RWPE1 (cell line): ENCODE data around the gene IRS2.

Experiments used
- CTCF ChIA-PET: fragments of 350-600 bp; sonication (Branson Sonifier 250); formaldehyde crosslinking; extraction: SDS; loops from one replicate; lab custom pipeline; 2021; lab: Yijun Ruan, JAX
- POLR2A ChIA-PET: fragments of 400-600 bp; formaldehyde crosslinking; extraction: SDS; loops from one replicate; lab custom pipeline; 2020; ENCODE audit warnings: antibody characterized with exemption; ENCODE audit not compliant: low non-redundant PET; lab: Yijun Ruan, JAX
- DNase-seq: peaks from one replicate; pipeline ENCODE4 v3.0.0; 2012; ENCODE audit warnings: low spot score
- H3K27ac ChIP-seq: fragments of 450-650 bp; 2 replicates; pipeline ENCODE4 v1.5.1; 2017
- TF ChIP-seq, protein P1 (sequence below): fragments of 450-650 bp; conservative IDR thresholded peaks from 2 replicates; pipeline ENCODE4 v1.5.1; 2017; ENCODE audit warnings: low read depth, mild to moderate bottlenecking

The IRS2 gene

DNA sequence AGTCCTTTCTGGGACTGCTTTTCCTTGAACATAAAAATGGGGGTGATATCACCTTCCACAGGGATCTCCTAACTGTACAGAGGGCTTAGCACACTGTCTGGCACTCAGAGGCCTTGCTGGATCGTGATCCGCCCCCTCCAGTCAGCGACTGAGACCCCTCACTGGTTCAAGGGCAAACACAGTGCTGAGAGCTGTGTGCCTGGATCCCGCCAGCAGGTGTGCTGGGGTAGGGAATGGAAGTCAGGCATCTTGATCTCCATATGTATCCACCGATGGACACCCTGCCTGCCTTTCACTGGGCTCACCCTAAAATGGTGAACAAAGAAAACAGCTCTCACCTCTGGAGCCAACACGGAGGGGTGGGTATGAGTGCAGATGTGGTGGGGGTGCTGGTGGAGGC, 64.3 kb downstream of the IRS2 start:
- TF ChIP-seq, protein P1, sequence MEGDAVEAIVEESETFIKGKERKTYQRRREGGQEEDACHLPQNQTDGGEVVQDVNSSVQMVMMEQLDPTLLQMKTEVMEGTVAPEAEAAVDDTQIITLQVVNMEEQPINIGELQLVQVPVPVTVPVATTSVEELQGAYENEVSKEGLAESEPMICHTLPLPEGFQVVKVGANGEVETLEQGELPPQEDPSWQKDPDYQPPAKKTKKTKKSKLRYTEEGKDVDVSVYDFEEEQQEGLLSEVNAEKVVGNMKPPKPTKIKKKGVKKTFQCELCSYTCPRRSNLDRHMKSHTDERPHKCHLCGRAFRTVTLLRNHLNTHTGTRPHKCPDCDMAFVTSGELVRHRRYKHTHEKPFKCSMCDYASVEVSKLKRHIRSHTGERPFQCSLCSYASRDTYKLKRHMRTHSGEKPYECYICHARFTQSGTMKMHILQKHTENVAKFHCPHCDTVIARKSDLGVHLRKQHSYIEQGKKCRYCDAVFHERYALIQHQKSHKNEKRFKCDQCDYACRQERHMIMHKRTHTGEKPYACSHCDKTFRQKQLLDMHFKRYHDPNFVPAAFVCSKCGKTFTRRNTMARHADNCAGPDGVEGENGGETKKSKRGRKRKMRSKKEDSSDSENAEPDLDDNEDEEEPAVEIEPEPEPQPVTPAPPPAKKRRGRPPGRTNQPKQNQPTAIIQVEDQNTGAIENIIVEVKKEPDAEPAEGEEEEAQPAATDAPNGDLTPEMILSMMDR: no peak
- H3K27ac ChIP-seq: no peak overlapping the region
- no peak for DNase-seq
- ChIA-PET CTCF (no interaction called here), POLR2A (interaction anchor here (0.7 kb wide), 1 partner anchor 17 kb away, joined by 3 read pairs; no protein-coding TSS in a partner anchor)

DNA sequence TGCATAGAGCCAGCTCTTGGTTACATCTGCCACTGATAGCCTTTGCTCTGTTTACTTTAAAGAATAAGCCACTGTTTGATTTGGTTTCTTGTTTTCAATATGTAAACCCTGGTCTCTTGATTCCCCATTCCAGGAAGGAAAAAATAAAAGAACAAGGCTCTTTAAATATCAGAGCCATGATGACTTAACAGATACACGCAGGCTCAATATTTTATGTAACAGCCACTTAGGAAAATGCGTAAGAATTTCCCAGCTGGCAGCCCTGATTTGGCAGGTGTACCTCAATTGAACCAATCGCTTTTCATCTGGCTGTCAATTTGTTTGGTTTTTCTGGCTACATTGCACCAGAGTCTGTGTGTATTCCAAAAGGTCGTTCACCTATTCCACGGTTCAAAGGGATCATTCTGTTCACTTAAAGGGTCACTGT, 65.6 kb downstream of the IRS2 start:
- ChIA-PET CTCF (no interaction called here), POLR2A (no interaction called here)
- TF ChIP-seq, protein P1: no peak
- H3K27ac ChIP-seq: no peak overlapping the region
- DNase-seq: no peak

DNA sequence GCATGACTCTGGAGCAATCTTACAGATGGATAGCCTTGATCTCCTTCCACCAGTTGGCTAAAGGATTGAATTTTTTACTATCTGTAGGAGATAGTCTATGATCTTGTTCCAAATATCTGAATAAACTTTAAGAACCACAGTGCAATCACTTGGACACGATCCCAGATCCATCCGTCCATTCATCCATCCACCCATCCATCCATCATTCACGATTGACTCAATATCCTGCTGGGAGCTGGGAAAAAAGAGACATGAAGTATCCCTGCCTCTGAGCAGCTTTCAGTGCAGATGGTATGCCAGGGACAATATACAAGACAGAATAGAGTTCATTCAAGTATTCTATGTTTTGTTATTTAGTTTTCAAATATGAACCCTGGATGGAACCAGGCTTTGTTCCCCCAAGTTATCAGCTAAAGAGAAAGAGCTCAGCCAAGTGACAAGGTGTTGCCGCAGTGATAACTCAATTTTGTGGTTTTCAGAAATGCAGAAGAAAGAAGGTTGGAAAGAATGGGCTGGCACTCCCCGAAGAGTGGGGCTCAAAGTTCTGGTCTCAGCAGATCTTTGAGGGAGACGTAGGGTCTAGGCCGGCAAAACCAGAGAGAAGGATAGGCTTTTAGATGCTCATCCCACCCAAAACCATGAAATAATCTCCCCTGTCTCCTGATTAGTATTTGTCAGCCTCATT, 66.3 kb downstream of the IRS2 start:
- DNase-seq: no peak

DNA sequence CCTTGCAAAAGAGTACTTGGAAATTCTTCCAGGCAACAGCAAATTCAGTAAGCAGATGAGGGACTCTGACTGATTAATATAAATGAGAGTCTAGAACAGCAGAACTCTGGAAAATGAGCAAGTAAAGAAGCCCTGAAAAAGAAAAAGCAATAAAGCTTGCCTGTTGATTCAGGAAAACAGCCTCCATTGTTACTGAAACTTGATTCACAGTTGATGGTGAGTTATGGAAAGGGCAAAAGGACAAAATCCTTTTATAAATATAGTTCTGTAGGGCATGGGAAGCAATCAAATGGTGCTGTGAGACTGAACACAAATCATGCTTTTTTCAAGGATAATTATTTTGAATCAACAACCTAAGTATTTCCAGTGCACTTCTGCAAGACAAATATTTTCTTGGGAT, 67.7 kb downstream of the IRS2 start:
- ChIA-PET CTCF (interaction anchor here (1.0 kb wide), 1 partner anchor 10 kb away, joined by 3 read pairs; no protein-coding TSS in a partner anchor), POLR2A (no interaction called here)
- no peak overlapping the region for H3K27ac ChIP-seq
- TF ChIP-seq, protein P1: no peak
- no peak for DNase-seq

More for the DNA sequence above, 66.3 kb downstream of the IRS2 start:
- TF ChIP-seq, protein P1: no peak
- POLR2A ChIA-PET: no interaction called here
- CTCF ChIA-PET: interaction anchor here (0.8 kb wide), 1 partner anchor 13 kb away, joined by 3 read pairs; no protein-coding TSS in a partner anchor
- H3K27ac ChIP-seq: no peak overlapping the region

DNA sequence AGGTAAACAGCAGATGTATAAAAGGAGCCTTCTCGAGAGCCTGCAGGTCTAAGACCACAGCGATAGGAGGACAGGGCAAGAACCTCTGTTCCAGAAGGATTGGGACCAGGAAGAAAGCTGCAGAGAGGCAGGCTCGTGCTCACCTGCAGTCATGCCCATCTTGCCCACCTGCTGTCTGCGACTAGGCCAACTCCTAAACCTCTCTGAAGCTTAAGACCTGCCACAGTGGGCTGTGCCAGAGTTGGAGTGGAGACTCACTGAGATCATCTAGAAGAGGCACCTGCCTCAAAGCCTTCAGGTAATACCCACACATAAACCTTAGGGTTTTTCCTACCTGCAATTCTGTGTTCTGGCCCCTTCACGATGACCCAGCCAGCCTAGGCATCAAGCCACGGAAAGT, 68.7 kb downstream of the IRS2 start:
- CTCF ChIA-PET: interaction anchor here (1.0 kb wide), 1 partner anchor 11 kb away, joined by 3 read pairs; no protein-coding TSS in a partner anchor

DNA sequence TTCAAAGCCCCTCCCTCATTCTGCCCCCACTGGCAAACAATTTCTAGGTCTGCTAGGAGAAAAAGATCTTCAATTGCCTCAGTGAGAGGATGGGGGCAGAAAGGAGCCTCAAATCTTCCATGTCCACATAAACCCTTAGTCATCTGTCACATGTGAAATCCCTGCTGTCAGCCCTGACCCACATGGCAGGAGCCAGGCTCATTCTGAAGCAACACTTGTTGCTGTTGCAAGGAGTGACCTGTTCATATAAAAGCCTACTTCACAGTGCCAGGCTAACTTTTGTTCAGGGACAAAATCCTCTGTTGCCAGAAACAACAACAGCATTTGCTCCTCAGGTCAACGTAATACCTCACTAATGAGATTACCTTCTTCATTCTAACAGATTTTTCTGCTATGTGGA, 70.5 kb downstream of the IRS2 start:
- TF ChIP-seq, protein P1: no peak

More for the DNA sequence above, 68.7 kb downstream of the IRS2 start:
- TF ChIP-seq, protein P1: no peak
- no peak for DNase-seq
- no peak overlapping the region for H3K27ac ChIP-seq
- POLR2A ChIA-PET: no interaction called here

More for the DNA sequence above, 70.5 kb downstream of the IRS2 start:
- DNase-seq: no peak
- CTCF ChIA-PET: no interaction called here
- no peak overlapping the region for H3K27ac ChIP-seq
- POLR2A ChIA-PET: no interaction called here
